H1 (cell line): ENCODE data around the gene MIEN1. TPM values are rescaled to one million over a fixed set of nuclear protein-coding genes. Genes with fewer than 3 reads are reported as not detected.

Experiments used
- CTCF ChIA-PET: fragments of 300-600 bp; sonication (Branson Sonifier 250); formaldehyde crosslinking; loops from one replicate; lab custom pipeline; 2021; ENCODE audit not compliant: partially characterized antibody; lab: Charles Lee
- POLR2A ChIA-PET: fragments of 300-600 bp; sonication (Branson Sonifier 250); formaldehyde crosslinking; loops from one replicate; lab custom pipeline; 2021; ENCODE audit warnings: inconsistent platforms; ENCODE audit not compliant: partially characterized antibody; lab: Charles Lee
- DNase-seq, 2 experiments: peaks; one replicate each; pipeline versions ENCODE4 v3.0.0 to v3.0.0-alpha.2; 2010 to 2022; ENCODE audit warnings: low spot score in 2 of 2, low read depth in 1 of 2, mixed read lengths in 1 of 2
- FAIRE-seq: peaks from 2 replicates; lab custom pipeline; 2011; peaks lifted over from hg19 to GRCh38; lab: Jason Lieb, UNC
- H2AFZ ChIP-seq: 2 replicates; pipeline ENCODE4 v1.8.1; 2012; ENCODE audit warnings: low read length, inconsistent platforms
- H2AK5ac ChIP-seq: 2 replicates; pipeline ENCODE4 v1.6.1; 2013; ENCODE audit warnings: low read depth, low read length
- H2BK120ac ChIP-seq: replicated peaks from 2 replicates; pipeline ENCODE3; 2013; ENCODE audit warnings: low read depth, low read length, inconsistent platforms
- H2BK12ac ChIP-seq: 2 replicates; pipeline ENCODE4 v1.6.1; 2013; ENCODE audit warnings: low read depth, low read length
- H2BK15ac ChIP-seq: 2 replicates; pipeline ENCODE4 v1.6.1; 2013; ENCODE audit warnings: low read length
- H2BK20ac ChIP-seq: 2 replicates; pipeline ENCODE4 v1.6.1; 2013; ENCODE audit warnings: low read length
- H2BK5ac ChIP-seq: 2 replicates; pipeline ENCODE4 v1.6.1; 2013; ENCODE audit warnings: low read depth, low read length
- H3K14ac ChIP-seq: 2 replicates; pipeline ENCODE4 v1.6.1; 2013; ENCODE audit warnings: inconsistent platforms; ENCODE audit not compliant: insufficient read length
- H3K18ac ChIP-seq: 2 replicates; pipeline ENCODE4 v1.6.1; 2013; ENCODE audit warnings: low read length; ENCODE audit errors: extremely low read depth
- H3K23ac ChIP-seq: 2 replicates; pipeline ENCODE4 v1.6.1; 2013; ENCODE audit warnings: inconsistent platforms; ENCODE audit not compliant: insufficient read length
- H3K23me2 ChIP-seq: 2 replicates; pipeline ENCODE4 v1.6.1; 2013; ENCODE audit warnings: low read depth, low read length
- H3K27ac ChIP-seq: 2 replicates; pipeline ENCODE4 v1.6.1; 2011; ENCODE audit warnings: low read depth, low read length, inconsistent platforms
- H3K27me3 ChIP-seq, 4 experiments: replicated peaks in 1 of 4; 1 replicate in 1 of 4; 2 replicates in 3 of 4; pipeline versions ENCODE4 v1.6.1 to v1.8.1; 2011 to 2013; ENCODE audit warnings: low read length in 3 of 4, mild to moderate bottlenecking in 3 of 4, inconsistent platforms in 2 of 4, mixed read lengths in 2 of 4, moderate library complexity in 1 of 4; ENCODE audit not compliant: control insufficient read depth in 3 of 4, insufficient read depth in 3 of 4; ENCODE audit errors: extremely low read depth in 1 of 4
- H3K36me3 ChIP-seq, 4 experiments: 2 replicates each; pipeline versions ENCODE4 v1.6.1 to v1.8.1; 2011 to 2013; ENCODE audit warnings: mild to moderate bottlenecking in 4 of 4, low read length in 3 of 4, moderate library complexity in 2 of 4, control low read depth in 1 of 4, inconsistent platforms in 1 of 4; ENCODE audit not compliant: insufficient read depth in 4 of 4, control insufficient read depth in 2 of 4
- H3K4ac ChIP-seq: replicated peaks from 2 replicates; pipeline ENCODE3; 2013; ENCODE audit warnings: low read length, low read depth, mixed read lengths, inconsistent platforms; ENCODE audit not compliant: insufficient read length
- H3K4me1 ChIP-seq, 4 experiments: replicated peaks in 1 of 4; 1 replicate in 1 of 4; 2 replicates in 3 of 4; pipeline versions ENCODE4 v1.6.1 to v1.8.1; 2011 to 2013; ENCODE audit warnings: low read length in 3 of 4, inconsistent platforms in 2 of 4, mixed read lengths in 1 of 4; ENCODE audit not compliant: insufficient read depth in 4 of 4, control insufficient read depth in 3 of 4
- H3K4me2 ChIP-seq, 2 experiments: 2 replicates each; pipeline versions ENCODE4 v1.6.1 to v1.8.1; 2011 to 2013; ENCODE audit warnings: low read depth in 2 of 2, low read length in 2 of 2, control low read depth in 1 of 2, inconsistent platforms in 1 of 2, mild to moderate bottlenecking in 1 of 2; ENCODE audit not compliant: insufficient read depth in 1 of 2
- H3K4me3 ChIP-seq, 4 experiments: fragments of 200-600, 300-600 bp in 1 of 4; sonication (generic), shearing (Covaris generic), sonication (Bioruptor Twin) in 1 of 4; 2 replicates each; pipeline versions ENCODE4 v1.5.1 to v1.8.1; 2011 to 2016; ENCODE audit warnings: low read length in 4 of 4, low read depth in 3 of 4, control low read depth in 2 of 4, inconsistent platforms in 2 of 4, mild to moderate bottlenecking in 2 of 4, mixed read lengths in 1 of 4, moderate library complexity in 1 of 4; ENCODE audit not compliant: insufficient read depth in 2 of 4; ENCODE audit errors: extremely low read depth in 1 of 4
- H3K56ac ChIP-seq: replicated peaks from 2 replicates; pipeline ENCODE3; 2013; ENCODE audit warnings: low read depth, mild to moderate bottlenecking, mixed read lengths, low read length, inconsistent platforms; ENCODE audit not compliant: insufficient read length
- H3K79me1 ChIP-seq: 2 replicates; pipeline ENCODE4 v1.6.1; 2013; ENCODE audit warnings: low read depth, low read length, control low read depth
- H3K79me2 ChIP-seq, 2 experiments: 2 replicates each; pipeline versions ENCODE4 v1.6.1 to v1.8.1; 2012 to 2013; ENCODE audit warnings: low read length in 2 of 2, mild to moderate bottlenecking in 2 of 2, inconsistent platforms in 1 of 2; ENCODE audit not compliant: insufficient read depth in 2 of 2, control insufficient read depth in 1 of 2
- H3K9ac ChIP-seq, 4 experiments: replicated peaks in 1 of 4; 1 replicate in 1 of 4; 2 replicates in 3 of 4; pipeline versions ENCODE4 v1.6.1 to v1.8.1; 2011 to 2013; ENCODE audit warnings: low read depth in 3 of 4, low read length in 3 of 4, control low read depth in 2 of 4, mild to moderate bottlenecking in 2 of 4, moderate library complexity in 2 of 4, inconsistent platforms in 1 of 4; ENCODE audit errors: extremely low read depth in 1 of 4
- H3K9me3 ChIP-seq, 2 experiments: 2 replicates each; pipeline versions ENCODE4 v1.6.1 to v1.8.1; 2012 to 2013; ENCODE audit warnings: mild to moderate bottlenecking in 2 of 2, moderate library complexity in 2 of 2, control low read depth in 1 of 2, inconsistent platforms in 1 of 2, low read depth in 1 of 2, low read length in 1 of 2, mixed read lengths in 1 of 2; ENCODE audit not compliant: insufficient read depth in 2 of 2
- H4K20me1 ChIP-seq, 2 experiments: replicated peaks in 1 of 2; 2 replicates each; pipeline versions ENCODE3 to v1.8.1; 2011 to 2013; ENCODE audit warnings: inconsistent platforms in 2 of 2, low read length in 2 of 2, mild to moderate bottlenecking in 1 of 2; ENCODE audit not compliant: insufficient read depth in 2 of 2, control insufficient read depth in 1 of 2
- H4K5ac ChIP-seq: 2 replicates; pipeline ENCODE4 v1.6.1; 2013; ENCODE audit warnings: low read length, low read depth, mixed read lengths, inconsistent platforms; ENCODE audit not compliant: insufficient read length
- H4K8ac ChIP-seq: 2 replicates; pipeline ENCODE4 v1.8.0; 2013; ENCODE audit warnings: mild to moderate bottlenecking, moderate library complexity, low read length, inconsistent platforms; ENCODE audit not compliant: insufficient read depth; ENCODE audit errors: extremely low read depth
- H4K91ac ChIP-seq: replicated peaks from 2 replicates; pipeline ENCODE3; 2013; ENCODE audit warnings: low read length, mixed read lengths, inconsistent platforms; ENCODE audit not compliant: insufficient read length
- CTBP2 ChIP-seq: IDR thresholded peaks from 2 replicates; pipeline ENCODE4 v1.7.0; 2011; ENCODE audit warnings: borderline replicate concordance, mild to moderate bottlenecking, moderate library complexity, mixed read lengths, low read length; ENCODE audit not compliant: insufficient read depth, insufficient read length
- EZH2 ChIP-seq: fragments of 200-600 bp; sonication (generic); IDR thresholded peaks from 2 replicates; pipeline ENCODE4 v1.7.1; 2012; ENCODE audit warnings: low read depth, mild to moderate bottlenecking, moderate library complexity, low read length, inconsistent platforms; ENCODE audit not compliant: severe bottlenecking
- HDAC2 ChIP-seq, 2 experiments: fragments of 300-600 bp in 1 of 2; sonication (generic) in 1 of 2; IDR thresholded peaks; 2 replicates each; pipeline ENCODE4 v1.6.1; 2011 to 2012; ENCODE audit warnings: low read depth in 2 of 2, low read length in 2 of 2, mild to moderate bottlenecking in 2 of 2, moderate library complexity in 2 of 2, borderline replicate concordance in 1 of 2, inconsistent platforms in 1 of 2
- JUND ChIP-seq: IDR thresholded peaks from 2 replicates; pipeline ENCODE4 v1.6.1; 2011; ENCODE audit warnings: mild to moderate bottlenecking, improper control_type of control experiment, low read length
- KDM1A ChIP-seq: fragments of 200-600, 300-600 bp; sonication (generic); IDR thresholded peaks from 2 replicates; pipeline ENCODE4 v1.7.1; 2016; ENCODE audit warnings: mild to moderate bottlenecking, low read length, borderline replicate concordance
- KDM4A ChIP-seq: IDR thresholded peaks from one replicate; pipeline ENCODE4 v1.7.1; 2012; ENCODE audit warnings: low read depth, mild to moderate bottlenecking, moderate library complexity, low read length, inconsistent platforms; ENCODE audit not compliant: severe bottlenecking
- KDM5A ChIP-seq: fragments of 200-600 bp; IDR thresholded peaks from 2 replicates; pipeline ENCODE4 v1.7.1; 2012; ENCODE audit warnings: mild to moderate bottlenecking, low read length, inconsistent platforms, mixed read lengths
- RXRA ChIP-seq: IDR thresholded peaks from 2 replicates; pipeline ENCODE4 v1.6.1; 2011; ENCODE audit warnings: low read depth, mild to moderate bottlenecking, low read length, moderate library complexity; ENCODE audit not compliant: insufficient read depth
- SAP30 ChIP-seq: fragments of 300-600 bp; sonication (generic); IDR thresholded peaks from 2 replicates; pipeline ENCODE4 v1.7.1; 2012; ENCODE audit warnings: low read length, moderate library complexity, mild to moderate bottlenecking, inconsistent platforms; ENCODE audit not compliant: insufficient read depth, insufficient replicate concordance
- SP4 ChIP-seq: IDR thresholded peaks from 2 replicates; pipeline ENCODE4 v1.6.1; 2012; ENCODE audit warnings: low read length, inconsistent platforms
- SUZ12 ChIP-seq: fragments of 200-600 bp; sonication (generic); IDR thresholded peaks from 2 replicates; pipeline ENCODE4 v1.6.1; 2012; ENCODE audit warnings: mild to moderate bottlenecking, inconsistent platforms, low read length, moderate library complexity, mixed read lengths
- TAF7 ChIP-seq: optimal IDR thresholded peaks from 2 replicates; pipeline ENCODE3; 2011; ENCODE audit warnings: low read depth, mild to moderate bottlenecking, inconsistent platforms, low read length, moderate library complexity, borderline replicate concordance
- WGBS, 2 experiments: shearing (Covaris generic) in 1 of 2; methylation state at CpG; one replicate each; pipeline versions ENCODE4 v1.1.6 to v1.1.7; 2013 to 2015; ENCODE audit warnings: low lambda C conversion rate in 2 of 2, mixed read lengths in 2 of 2, inconsistent platforms in 1 of 2, low coverage in 1 of 2, missing lambda C conversion rate in 1 of 2; ENCODE audit not compliant: insufficient replicate concordance in 2 of 2, insufficient coverage in 1 of 2, insufficient read length in 1 of 2; ENCODE audit errors: extremely low coverage in 1 of 2, missing lambda C conversion rate in 1 of 2; 5-methylcytosine and 5-hydroxymethylcytosine counted together
- polyA plus RNA-seq, 7 experiments: library from polyadenylated mRNA; depleted of rRNA in 3 of 7; stranded (reverse) in 5 of 7; unstranded in 2 of 7; fragments of >200 nt in 5 of 7; fragments of 200-250 nt in 2 of 7; gene quantifications; 1 replicate in 5 of 7; 2 replicates in 1 of 7; 4 replicates in 1 of 7; pipeline versions ENCODE4 v1.2.1 to v1.2.3, GENCODE V29; 2011 to 2013; ENCODE audit warnings: missing spikeins in 2 of 7, mixed read lengths in 2 of 7
- total RNA-seq: library from RNA; stranded (reverse); fragmentation: NEBNext Ultra II Directional; extraction: Animal tissue kit (Norgen Biotek cat#: 25700); gene quantifications from 2 replicates; pipeline ENCODE4 v1.2.1, GENCODE V29; 2021

Gene MIEN1
- total and polyA plus RNA-seq, 2 of the 8 experiments (the other 6 are each of a cell fraction or from before 2014, with no cell fraction given) = 29.6 to 54.9 TPM

DNA sequence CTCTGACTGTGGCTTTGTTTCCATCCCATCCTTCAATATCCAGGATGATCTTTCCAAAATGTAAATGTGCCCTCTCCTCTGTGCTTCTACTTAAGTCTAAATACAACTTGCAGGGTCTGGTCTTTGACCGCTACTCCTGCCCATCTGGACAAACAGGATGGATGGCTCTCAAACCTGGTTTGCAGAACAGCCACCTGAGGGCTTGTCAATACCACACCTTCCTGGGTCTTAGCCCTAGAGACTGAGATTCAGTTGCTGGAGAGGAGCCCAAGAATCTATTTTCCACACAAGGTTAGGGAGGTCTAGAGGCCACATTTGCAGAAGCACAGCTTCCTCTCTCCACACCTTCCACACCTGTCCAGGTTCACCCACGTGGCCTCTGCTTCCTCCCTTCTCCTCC, 5.5 kb upstream of the MIEN1 start:
- Histone ChIP-seq H4K5ac (no peak overlapping the region), H3K14ac (no peak overlapping the region), H3K4ac (no peak overlapping the region), H4K91ac (no peak overlapping the region), H3K18ac (no peak overlapping the region), H2AFZ (no peak overlapping the region), H2BK5ac (no peak overlapping the region), H4K8ac (no peak overlapping the region), H2BK12ac (no peak overlapping the region), H3K9me3 (no peaks in the 10 kb centered on the region), H3K27me3 (no peaks in the 10 kb centered on the region), H3K23ac (no peak overlapping the region), H4K20me1 (no peaks in the 10 kb centered on the region), H3K36me3 (no peaks in the 10 kb centered on the region), H2BK120ac (no peak overlapping the region), H3K4me2 (no peak overlapping the region; a peak in 1 of 4 replicates), H3K27ac (no peak overlapping the region), H3K79me2 (peaks cover 0 to 3% of the 10 kb centered on the region in 2 experiments; a peak in 2 of 4 replicates), H3K4me3 (no peak overlapping the region), H3K9ac (no peak overlapping the region), H2BK15ac (0 out of 2 replicates have a peak overlapping the region, but pooled peaks have one; percentile 29), H3K4me1 (peaks cover 1 to 24% (median 17%) of the 10 kb centered on the region in 4 experiments), H3K23me2 (peaks cover 22% of the 10 kb centered on the region), H3K56ac (no peak overlapping the region), H2AK5ac (no peak overlapping the region), H3K79me1 (no peaks in the 10 kb centered on the region), H2BK20ac (no peak overlapping the region)
- 79% methylated on average over 2 of the region's 2 CpGs; no CpG with 5 or more reads in 1 of the 2 experiments for WGBS, 2 experiments
- FAIRE-seq = no peak
- no peak for DNase-seq
- POLR2A ChIA-PET = interaction anchor here (1.0 to 1.3 kb wide), 3 partner anchors 12 to 41 kb away, joined by 4 read pairs; no protein-coding TSS in a partner anchor
- CTCF ChIA-PET = interaction anchor here (1.2 to 1.4 kb wide), 3 partner anchors 15 to 115 kb away, joined by 3 read pairs; no protein-coding TSS in a partner anchor
- no peak for TF ChIP-seq KDM5A
- TF ChIP-seq KDM4A = no peak
- TF ChIP-seq EZH2 = no peak
- TF ChIP-seq RXRA = no peak
- TF ChIP-seq CTBP2 = no peak
- TF ChIP-seq KDM1A = no peak
- no peak for TF ChIP-seq TAF7
- no peak for TF ChIP-seq JUND
- TF ChIP-seq SUZ12 = no peak
- no peak for TF ChIP-seq SP4
- no peak for TF ChIP-seq SAP30
- no peak for TF ChIP-seq HDAC2 (IDR thresholded peaks at IDR 0.05; ENCODE audit: borderline replicate concordance in 1 of 2, low read depth in 2 of 2, low read length in 2 of 2)
